ENCODE results near the gene UMODL1.
A peak's percentile ranks its signal among the peaks of the same experiment; 100 is the strongest.
"Not testable (repeated sequence)": the region's sequence is repeated elsewhere in the genome, so short reads cannot be mapped to it uniquely, and the experiment has no call there.

UMODL1 gene

GRCh38 chr21:42061195-42061985 is 9.7 kb upstream of the UMODL1 start:
- DNase-seq: no peak

- no peak for DNase-seq
These were observed 9.2 kb upstream of the UMODL1 start for GRCh38 chr21:42061986-42062235.

- peak; percentile 19 for DNase-seq
These were observed 8.7 kb upstream of the UMODL1 start for GRCh38 chr21:42062236-42063022.

- DNase-seq: peak; percentile 53
These were observed 7.9 kb upstream of the UMODL1 start for GRCh38 chr21:42063191-42063570.

GRCh38 chr21:42063571-42064521 is 7.3 kb upstream of the UMODL1 start:
- DNase-seq: no peak

GRCh38 chr21:42066521-42066920 is 4.6 kb upstream of the UMODL1 start:
- no peak for DNase-seq

- DNase-seq: no peak
These were observed 3.4 kb upstream of the UMODL1 start for GRCh38 chr21:42067531-42068255.

GRCh38 chr21:42068256-42068545 is 2.9 kb upstream of the UMODL1 start:
- DNase-seq: no peak

- no peak for DNase-seq
These were observed 2.5 kb upstream of the UMODL1 start for GRCh38 chr21:42068592-42068991.

GRCh38 chr21:42069327-42069726 is 1.8 kb upstream of the UMODL1 start:
- no peak for DNase-seq

- DNase-seq: no peak
These were observed 1.3 kb upstream of the UMODL1 start for GRCh38 chr21:42069843-42070242.

- peak; percentile 85 for DNase-seq
These were observed 2.3 kb downstream of the UMODL1 start for GRCh38 chr21:42073145-42074099.

GRCh38 chr21:42075686-42076471 is 4.8 kb downstream of the UMODL1 start:
- DNase-seq: no peak

- not testable (repeated sequence) for DNase-seq
These were observed 6.6 kb downstream of the UMODL1 start for GRCh38 chr21:42077685-42078238.

GRCh38 chr21:42078247-42079007 is 7.3 kb downstream of the UMODL1 start:
- not testable (repeated sequence) for DNase-seq

GRCh38 chr21:42079008-42079938 is 8.2 kb downstream of the UMODL1 start:
- no peak for DNase-seq

GRCh38 chr21:42079939-42080787 is 9.0 kb downstream of the UMODL1 start:
- no peak for DNase-seq

GRCh38 chr21:42080788-42081083 is 9.6 kb downstream of the UMODL1 start:
- no peak for DNase-seq
